Measurements from ENCODE around the gene SREBF1.
A peak's percentile ranks its signal among the peaks of the same experiment; 100 is the strongest.

SREBF1 gene

GRCh38 chr17:17859909-17860765 is 23.4 kb upstream of the SREBF1 start:
- DNase-seq (ENCODE audit: low read depth, low spot score), result peak; percentile 40

GRCh38 chr17:17857496-17857895 is 20.7 kb upstream of the SREBF1 start:
- DNase-seq (ENCODE audit: low read depth, low spot score), result no peak

DNA sequence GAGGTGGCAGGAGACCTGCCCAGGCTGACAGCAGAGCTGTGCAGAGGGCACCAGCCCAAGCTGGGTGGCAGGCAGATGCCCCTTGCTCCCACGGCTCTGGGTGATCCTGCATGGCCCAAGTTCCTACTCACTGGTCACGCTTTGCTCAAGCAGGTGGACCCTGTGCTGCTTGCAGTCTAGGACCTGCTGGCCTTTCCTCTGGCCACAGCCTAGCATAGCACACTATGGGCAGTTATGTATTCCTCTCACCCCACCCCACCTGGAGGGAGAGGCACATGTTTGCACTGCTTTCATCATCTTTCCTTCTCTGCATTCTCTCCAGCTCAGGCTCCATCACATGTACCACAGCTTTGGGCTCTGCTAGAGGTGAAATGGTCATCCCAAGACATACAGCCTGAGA is 19.6 kb upstream of the SREBF1 start:
- DNase-seq (ENCODE audit: low read depth, low spot score), result no peak

DNA sequence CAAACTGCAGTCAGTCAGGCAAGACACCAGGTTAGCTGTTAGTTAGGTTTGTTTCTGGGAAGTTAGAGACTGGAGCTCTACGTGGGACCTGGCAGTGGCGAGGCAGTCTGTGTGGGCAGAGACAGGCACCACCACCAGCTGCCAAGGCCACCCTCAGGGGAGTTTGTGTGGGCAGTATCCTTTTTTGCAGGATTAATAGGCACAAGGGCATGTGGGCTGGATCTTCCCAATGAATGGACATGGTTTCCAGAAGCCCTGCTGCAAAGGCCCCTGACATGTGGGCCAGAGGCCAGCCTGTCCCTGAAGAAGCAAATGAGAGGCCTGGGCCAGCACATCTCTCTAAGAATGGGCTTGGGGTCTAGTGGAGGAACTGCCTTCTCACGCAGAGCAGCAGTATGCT is 19.2 kb upstream of the SREBF1 start:
- no peak for DNase-seq (ENCODE audit: low read depth, low spot score)

- DNase-seq (ENCODE audit: low read depth, low spot score), result no peak
Observed at GRCh38 chr17:17853811-17854447, 17.1 kb upstream of the SREBF1 start.

DNA sequence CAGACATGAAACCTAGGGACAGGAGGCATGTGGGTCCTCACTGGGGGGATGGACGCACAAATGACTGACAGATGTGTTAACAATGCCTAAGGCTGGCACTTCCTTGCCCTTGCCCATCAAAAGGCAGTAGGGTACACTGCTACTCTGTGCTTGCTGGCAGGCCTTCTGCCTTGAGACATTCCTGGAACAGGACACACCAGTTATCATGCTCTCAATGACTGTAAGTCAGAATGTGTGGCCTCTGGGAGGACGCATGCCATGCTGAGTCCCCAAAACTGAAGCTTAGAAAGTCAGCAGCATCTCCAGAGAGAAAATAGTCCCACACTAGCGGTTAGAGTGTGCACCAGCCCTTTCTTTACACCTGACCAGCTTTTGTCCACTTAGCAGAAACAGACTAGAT is 16.1 kb upstream of the SREBF1 start:
- no peak for DNase-seq (ENCODE audit: low read depth, low spot score)

GRCh38 chr17:17851103-17852002 is 14.6 kb upstream of the SREBF1 start:
- DNase-seq (ENCODE audit: low read depth, low spot score), result no peak

DNA sequence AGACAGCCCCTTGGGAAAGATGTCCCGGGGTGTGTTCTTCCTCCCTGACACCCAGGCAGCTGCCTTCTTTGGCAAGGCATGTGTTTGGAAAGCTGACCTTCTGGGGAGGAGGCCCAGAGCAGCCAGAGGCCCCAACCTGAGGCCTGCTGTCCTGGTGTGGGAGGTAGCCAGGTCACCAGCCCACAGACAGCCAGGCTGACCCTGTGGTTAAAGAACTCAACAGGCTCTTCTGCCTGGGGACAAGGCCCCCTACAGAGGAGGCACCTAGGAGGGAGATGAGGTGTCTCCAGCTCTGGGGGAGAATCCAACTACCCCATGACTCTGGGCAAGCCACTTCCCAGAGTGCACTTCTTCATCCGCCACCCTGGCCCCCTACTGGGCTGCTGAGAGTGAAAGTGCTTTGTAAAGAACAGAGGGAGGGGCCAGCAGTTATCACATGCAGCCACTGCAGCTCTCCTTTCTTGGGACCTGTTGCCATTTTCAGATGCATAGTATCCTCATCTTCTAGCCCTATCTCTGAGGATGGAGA is 13.1 kb upstream of the SREBF1 start:
- DNase-seq (ENCODE audit: low read depth, low spot score), result peak; percentile 37

DNA sequence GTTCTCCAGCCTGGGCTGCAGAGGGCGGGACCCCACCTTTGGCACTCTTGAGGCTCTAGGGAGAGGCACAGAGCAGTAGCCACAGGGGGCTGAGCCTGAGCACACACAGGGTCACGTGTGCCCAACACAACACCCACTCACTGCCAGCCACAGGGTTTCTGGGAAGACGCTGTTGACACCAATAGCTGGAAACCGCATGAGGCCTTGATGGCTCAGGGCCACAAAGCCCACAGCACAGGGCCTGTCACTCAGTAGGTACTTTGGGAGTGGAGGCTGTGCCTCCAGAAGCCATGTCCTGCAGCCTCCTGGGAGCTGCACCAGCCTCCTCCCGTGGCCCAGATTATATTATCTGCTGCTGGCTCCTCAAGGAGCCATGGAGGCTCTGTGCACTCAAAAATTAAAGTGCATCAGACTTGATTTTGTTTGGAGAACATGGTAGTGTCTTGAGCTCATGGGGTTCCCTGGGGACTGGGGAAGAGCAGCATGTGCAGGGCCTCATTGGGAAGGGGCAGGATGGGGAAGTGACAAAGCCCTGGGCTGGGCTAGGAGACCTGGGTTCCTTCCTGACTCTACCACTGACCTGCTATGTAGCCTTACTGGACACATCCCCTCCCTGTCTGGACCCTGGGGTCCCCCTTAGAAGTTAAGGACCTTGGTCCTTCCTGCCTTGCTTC is 12.5 kb upstream of the SREBF1 start:
- peak; percentile 66 for DNase-seq (ENCODE audit: low read depth, low spot score)

DNA sequence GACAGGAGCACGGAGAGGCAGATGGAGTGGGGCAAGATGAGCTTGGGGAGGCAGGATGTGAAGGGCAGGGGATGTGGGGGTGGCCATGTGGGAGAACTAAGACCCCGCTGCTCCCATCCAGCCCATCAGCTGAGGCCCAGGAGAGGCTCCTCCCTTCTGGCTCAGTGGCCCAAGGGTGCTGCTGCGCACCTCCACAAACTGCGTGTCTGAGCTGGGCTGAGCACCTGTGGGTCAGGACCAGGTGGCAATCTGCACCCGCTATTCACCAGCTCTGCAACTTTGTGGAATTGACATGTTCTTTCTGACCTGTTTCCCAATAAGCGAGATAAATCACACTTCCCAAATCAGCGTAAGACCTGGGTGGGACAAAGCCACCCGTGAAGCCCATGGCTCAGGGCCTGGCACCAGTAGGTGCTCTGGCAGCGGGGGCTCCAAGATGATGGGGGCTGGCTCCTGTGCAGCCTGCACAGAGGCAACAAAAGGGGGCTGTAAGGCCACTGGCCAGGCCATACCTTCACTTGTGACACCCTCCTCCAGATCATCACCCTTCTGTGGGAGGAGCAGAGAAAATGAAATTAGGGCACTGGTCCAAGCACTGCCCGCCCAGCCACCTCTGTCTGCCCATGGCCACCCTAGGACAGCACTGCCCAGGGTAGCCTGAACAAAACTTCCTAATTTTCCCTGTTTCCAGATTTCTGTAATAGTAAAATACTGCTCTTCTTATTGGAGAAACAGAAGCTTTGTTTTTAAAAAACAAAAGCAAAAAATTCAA is 11.7 kb upstream of the SREBF1 start:
- DNase-seq (ENCODE audit: low read depth, low spot score), result no peak

DNA sequence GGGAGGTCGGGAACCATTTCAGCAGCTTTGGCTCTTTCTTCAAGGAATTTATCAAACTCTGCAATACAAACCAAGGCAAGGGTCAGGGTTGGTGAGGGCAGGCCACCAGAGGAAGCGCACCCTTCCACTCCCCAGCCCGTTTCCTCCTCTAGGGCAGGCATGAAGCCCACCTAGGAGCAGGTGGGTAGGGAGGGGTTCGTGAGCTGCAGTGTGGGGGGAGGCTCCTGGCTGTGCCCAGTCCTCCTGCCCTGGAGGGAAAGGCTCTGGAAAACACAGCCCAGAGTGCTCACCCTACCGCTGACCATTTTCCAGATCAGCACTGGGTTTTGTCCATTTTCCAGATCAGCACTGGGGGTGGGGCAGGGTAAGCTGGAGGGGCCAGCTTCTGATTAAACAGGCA is 10.9 kb upstream of the SREBF1 start:
- DNase-seq (ENCODE audit: low read depth, low spot score), result no peak

DNA sequence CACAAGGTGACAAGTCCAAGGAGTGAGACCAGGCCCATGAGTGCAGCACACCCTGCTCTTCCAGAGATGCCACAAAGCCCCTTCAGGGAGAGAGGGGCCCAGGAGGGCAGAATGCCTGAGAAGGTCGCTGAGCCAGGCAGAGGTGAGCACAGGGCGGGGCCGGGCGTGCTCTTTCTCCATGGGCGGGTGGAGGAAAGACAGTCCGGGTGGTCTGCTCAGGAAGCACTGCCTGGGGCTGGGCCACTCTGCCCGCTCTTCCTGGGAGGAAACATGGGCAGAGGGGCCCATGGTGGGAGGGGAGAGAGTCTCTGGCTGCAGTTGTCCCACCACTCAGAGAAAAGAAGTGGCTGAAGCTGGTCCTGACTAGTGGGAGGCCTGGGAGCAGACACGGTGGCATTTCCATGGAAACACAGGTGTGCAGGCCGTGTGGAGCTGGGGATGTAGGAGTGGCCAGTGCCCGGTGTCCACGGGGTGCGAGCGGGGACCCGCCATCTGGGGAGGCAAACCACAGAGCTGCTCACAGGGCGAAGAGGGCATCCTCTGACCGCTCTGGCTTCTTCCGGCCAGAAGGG is 10.4 kb upstream of the SREBF1 start:
- no peak for DNase-seq (ENCODE audit: low read depth, low spot score)

GRCh38 chr17:17846645-17847044 is 9.9 kb upstream of the SREBF1 start:
- no peak for DNase-seq (ENCODE audit: low read depth, low spot score)

DNA sequence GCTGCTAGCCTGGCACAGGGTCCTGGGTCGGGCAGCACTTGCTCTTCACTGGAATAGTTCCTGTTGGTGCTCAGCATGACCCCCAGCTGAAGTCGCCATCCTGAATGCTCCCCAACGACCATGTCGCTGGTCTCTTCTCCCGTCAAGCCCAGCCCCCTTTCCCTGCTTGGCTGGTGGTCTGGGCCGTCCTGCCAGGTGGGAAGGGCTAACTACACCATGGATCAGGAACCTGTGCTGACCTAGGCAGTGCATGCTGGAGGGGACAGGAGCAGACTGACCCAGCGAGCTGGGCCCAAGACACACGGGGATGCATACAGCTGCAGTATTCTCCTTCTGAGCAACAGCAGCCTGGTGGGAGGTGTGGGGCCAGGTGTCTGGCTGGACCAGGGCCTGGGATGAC is 9.2 kb upstream of the SREBF1 start:
- no peak for DNase-seq (ENCODE audit: low read depth, low spot score)

DNA sequence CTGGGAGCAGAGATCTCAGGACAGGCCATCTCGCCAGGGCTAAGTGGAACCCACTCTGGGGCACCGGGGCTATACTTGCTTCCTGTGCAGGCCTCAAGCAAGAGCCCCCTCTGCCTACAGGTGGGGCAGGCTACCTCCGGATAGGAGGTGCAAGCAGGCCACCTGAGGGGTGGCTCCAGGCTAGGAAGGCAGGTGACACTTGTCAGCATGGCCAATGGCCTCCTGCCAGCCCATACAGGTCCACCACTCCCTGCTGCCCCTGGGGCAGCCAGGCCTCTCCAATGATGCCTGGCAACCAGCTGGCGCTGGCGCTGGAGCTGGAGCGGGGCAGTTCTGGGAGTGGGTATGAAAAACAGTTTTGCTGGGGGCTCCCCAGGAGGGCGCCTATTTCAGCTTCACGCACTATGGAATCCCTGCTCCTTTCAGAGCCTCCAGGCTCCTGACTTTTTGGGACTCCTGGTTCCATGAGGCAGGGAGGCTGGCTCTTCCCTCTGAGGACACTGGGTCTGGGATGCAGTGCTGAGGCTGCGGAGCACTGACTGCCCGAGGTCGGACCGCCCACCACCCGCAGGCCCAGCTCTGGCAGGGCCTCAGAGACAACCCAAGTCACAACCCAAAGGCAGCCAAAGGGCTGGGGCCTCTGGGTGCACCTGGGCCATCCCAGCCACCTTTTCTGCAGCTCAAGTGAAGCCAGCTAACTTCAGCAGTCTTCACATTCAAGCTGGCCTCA is 8.4 kb upstream of the SREBF1 start:
- no peak for DNase-seq (ENCODE audit: low read depth, low spot score)

GRCh38 chr17:17844500-17844899 is 7.7 kb upstream of the SREBF1 start:
- DNase-seq (ENCODE audit: low read depth, low spot score), result no peak

- no peak for DNase-seq (ENCODE audit: low read depth, low spot score)
Observed at GRCh38 chr17:17844079-17844478, 7.3 kb upstream of the SREBF1 start.

GRCh38 chr17:17843096-17843495 is 6.3 kb upstream of the SREBF1 start:
- no peak for DNase-seq (ENCODE audit: low read depth, low spot score)

GRCh38 chr17:17842111-17842876 is 5.5 kb upstream of the SREBF1 start:
- DNase-seq (ENCODE audit: low read depth, low spot score), result no peak
